Activated CD8-positive, alpha-beta T cell treated with anti-CD3 and anti-CD28 coated beads for 36 hours (primary cell): ENCODE data around the gene CYTH3. TPM values are rescaled to one million over a fixed set of nuclear protein-coding genes. Genes with fewer than 3 reads are reported as not detected.
A peak's percentile ranks its signal among the peaks of the same experiment; 100 is the strongest.

ENCODE experiments used
- ATAC-seq: fragments of 200-7000 bp; cut with Tn5 transposase; one replicate; pipeline ENCODE4 v1.10.0; 2021; ENCODE audit warnings: mild to moderate bottlenecking, moderate library complexity
- CTCF ChIA-PET: fragments of 350-600 bp; sonication (Branson Sonifier 250); formaldehyde crosslinking; loops from one replicate; lab custom pipeline; 2021; ENCODE audit warnings: antibody characterized with exemption; lab: Charles Lee
- POLR2A ChIA-PET: fragments of 350-600 bp; sonication (Branson Sonifier 250); formaldehyde crosslinking; loops from one replicate; lab custom pipeline; 2021; ENCODE audit warnings: antibody characterized with exemption; lab: Charles Lee
- DNase-seq: peaks from one replicate; pipeline ENCODE4 v3.0.0-alpha.2; 2020
- H3K27ac Mint-ChIP-seq: one replicate; pipeline ENCODE4 v1.8.0; 2021; ENCODE audit warnings: mild to moderate bottlenecking, mixed read lengths
- H3K27me3 Mint-ChIP-seq: one replicate; pipeline ENCODE4 v1.8.0; 2021; ENCODE audit warnings: mixed read lengths
- H3K36me3 Mint-ChIP-seq: one replicate; pipeline ENCODE4 v1.8.0; 2021; ENCODE audit warnings: low read depth, mixed read lengths
- H3K4me1 Mint-ChIP-seq: one replicate; pipeline ENCODE4 v1.8.0; 2021; ENCODE audit warnings: low read depth, mixed read lengths
- H3K4me3 Mint-ChIP-seq: one replicate; pipeline ENCODE4 v1.8.0; 2021; ENCODE audit warnings: mild to moderate bottlenecking, moderate library complexity, mixed read lengths
- H3K9me3 Mint-ChIP-seq: one replicate; pipeline ENCODE4 v1.8.0; 2021; ENCODE audit warnings: mixed read lengths
- intact Hi-C: fragments of 100-400 bp; cut with micrococcal nuclease; formaldehyde crosslinking; loops from one replicate; pipeline ENCODE4 v1.10.0; 2022
- total RNA-seq, 2 experiments: library from RNA; stranded (reverse); gene quantifications; one replicate each; pipeline ENCODE4 v1.2.3, GENCODE V29; 2021
- TF ChIP-seq, protein P1 (sequence below): fragments of 200-600 bp; IDR thresholded peaks from one replicate; pipeline ENCODE4 v1.8.0; 2022; ENCODE audit warnings: antibody characterized with exemption, mild to moderate bottlenecking

CYTH3 gene
- total RNA-seq, 2 experiments from 2014 or later: 0.92 to 2.3 TPM

DNA sequence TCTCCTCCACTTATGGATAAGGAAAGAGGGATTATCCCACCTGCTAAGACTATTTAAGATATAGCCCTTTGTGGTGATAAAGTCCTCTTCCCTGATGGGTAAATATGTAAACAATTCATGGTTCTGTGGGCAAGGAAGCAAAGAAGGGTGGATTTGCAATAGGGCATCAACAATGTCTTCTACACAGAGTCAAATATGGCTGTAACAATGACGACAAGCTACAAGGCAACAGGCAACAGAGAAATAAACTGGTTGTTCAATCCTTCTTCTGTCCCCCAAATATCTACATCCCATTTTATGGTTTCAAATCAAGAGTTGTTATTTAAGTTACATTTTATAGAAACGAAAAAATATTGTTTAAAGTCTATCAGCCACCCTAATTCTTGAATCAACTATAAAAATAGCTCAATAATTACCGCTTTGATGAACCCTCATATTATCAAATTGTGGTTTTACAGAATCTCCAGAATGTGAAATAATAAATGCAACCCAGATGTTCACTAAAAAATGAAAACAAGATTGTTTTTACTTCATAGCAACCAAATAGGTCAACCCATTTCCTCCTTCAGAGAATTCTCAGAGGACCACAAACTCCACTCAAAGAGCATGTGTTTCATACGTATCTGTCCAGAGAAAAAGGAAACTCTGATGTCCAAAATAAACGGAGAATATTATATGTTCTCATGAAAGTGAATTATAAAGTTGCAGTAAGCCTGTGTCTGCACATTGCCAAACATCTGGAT lies 13.8 kb downstream of the CYTH3 start:
- TF ChIP-seq, protein P1, sequence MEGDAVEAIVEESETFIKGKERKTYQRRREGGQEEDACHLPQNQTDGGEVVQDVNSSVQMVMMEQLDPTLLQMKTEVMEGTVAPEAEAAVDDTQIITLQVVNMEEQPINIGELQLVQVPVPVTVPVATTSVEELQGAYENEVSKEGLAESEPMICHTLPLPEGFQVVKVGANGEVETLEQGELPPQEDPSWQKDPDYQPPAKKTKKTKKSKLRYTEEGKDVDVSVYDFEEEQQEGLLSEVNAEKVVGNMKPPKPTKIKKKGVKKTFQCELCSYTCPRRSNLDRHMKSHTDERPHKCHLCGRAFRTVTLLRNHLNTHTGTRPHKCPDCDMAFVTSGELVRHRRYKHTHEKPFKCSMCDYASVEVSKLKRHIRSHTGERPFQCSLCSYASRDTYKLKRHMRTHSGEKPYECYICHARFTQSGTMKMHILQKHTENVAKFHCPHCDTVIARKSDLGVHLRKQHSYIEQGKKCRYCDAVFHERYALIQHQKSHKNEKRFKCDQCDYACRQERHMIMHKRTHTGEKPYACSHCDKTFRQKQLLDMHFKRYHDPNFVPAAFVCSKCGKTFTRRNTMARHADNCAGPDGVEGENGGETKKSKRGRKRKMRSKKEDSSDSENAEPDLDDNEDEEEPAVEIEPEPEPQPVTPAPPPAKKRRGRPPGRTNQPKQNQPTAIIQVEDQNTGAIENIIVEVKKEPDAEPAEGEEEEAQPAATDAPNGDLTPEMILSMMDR: no peak
- no peak overlapping the region for H3K4me3 Mint-ChIP-seq
- DNase-seq (no peak), ATAC-seq (no peak)
- no peaks in the 10 kb centered on the region for H3K9me3 Mint-ChIP-seq
- peaks cover 42% of the 10 kb centered on the region for H3K4me1 Mint-ChIP-seq
- no peaks in the 10 kb centered on the region for H3K36me3 Mint-ChIP-seq
- intact Hi-C loops: no loop called here
- CTCF ChIA-PET: no interaction called here
- peaks cover 2% of the 10 kb centered on the region for H3K27me3 Mint-ChIP-seq
- H3K27ac Mint-ChIP-seq: no peak overlapping the region
- POLR2A ChIA-PET: no interaction called here

- POLR2A ChIA-PET: no interaction called here
- Mint-ChIP-seq H3K4me1 (peaks cover 42% of the 10 kb centered on the region), H3K27me3 (peaks cover 2% of the 10 kb centered on the region), H3K27ac (no peak overlapping the region), H3K36me3 (no peaks in the 10 kb centered on the region), H3K9me3 (no peaks in the 10 kb centered on the region), H3K4me3 (no peak overlapping the region)
- CTCF ChIA-PET: interaction anchor here (1.2 kb wide), 1 partner anchor 188 kb away, joined by 3 read pairs; no protein-coding TSS in a partner anchor
- intact Hi-C loops: loop anchor here (1.0 kb wide), 1 partner anchor 36 kb away; no protein-coding TSS in a partner anchor
- TF ChIP-seq, protein P1: no peak
- no peak for ATAC-seq
- DNase-seq: no peak
Observed at GRCh38 chr7:6257675-6258074, 14.7 kb downstream of the CYTH3 start.

- DNase-seq (peak; percentile 63), ATAC-seq (peak; percentile 89)
- Mint-ChIP-seq H3K27me3 (peaks cover 7% of the 10 kb centered on the region), H3K36me3 (no peaks in the 10 kb centered on the region), H3K9me3 (no peaks in the 10 kb centered on the region), H3K4me1 (peaks cover 45% of the 10 kb centered on the region), H3K4me3 (no peak overlapping the region), H3K27ac (peak overlapping the region; percentile 26)
- intact Hi-C loops: loop anchor here (1.0 kb wide), 1 partner anchor 36 kb away; no protein-coding TSS in a partner anchor
- CTCF ChIA-PET: interaction anchor here (1.0 to 1.2 kb wide), 3 partner anchors 19 to 189 kb away, joined by 3 to 6 read pairs (median 5); no protein-coding TSS in a partner anchor
- POLR2A ChIA-PET: interaction anchor here (0.6 kb wide), 1 partner anchor 61 kb away, joined by 3 read pairs; no protein-coding TSS in a partner anchor
- TF ChIP-seq, protein P1: no peak
Observed at GRCh38 chr7:6256677-6257535, 15.5 kb downstream of the CYTH3 start.

- Mint-ChIP-seq H3K27ac (no peak overlapping the region), H3K4me1 (peaks cover 49% of the 10 kb centered on the region), H3K4me3 (no peak overlapping the region), H3K36me3 (no peaks in the 10 kb centered on the region), H3K27me3 (peaks cover 12% of the 10 kb centered on the region), H3K9me3 (no peaks in the 10 kb centered on the region)
- ChIA-PET POLR2A (interaction anchor here (0.6 to 1.8 kb wide), 2 partner anchors 14 to 62 kb away, joined by 3 to 4 read pairs; no protein-coding TSS in a partner anchor), CTCF (interaction anchor here (1.0 to 1.2 kb wide), 2 partner anchors 18 to 67 kb away, joined by 5 to 6 read pairs; no protein-coding TSS in a partner anchor)
- ATAC-seq (no peak), DNase-seq (no peak)
- TF ChIP-seq, protein P1: no peak
- intact Hi-C loops: no loop called here
Observed at GRCh38 chr7:6256109-6256483, 16.3 kb downstream of the CYTH3 start.
